ENCODE results near the gene PRIMA1. TPM values are rescaled to one million over a fixed set of nuclear protein-coding genes. Genes with fewer than 3 reads are reported as not detected.
A peak's percentile ranks its signal among the peaks of the same experiment; 100 is the strongest.

PRIMA1 gene
- total RNA-seq (1 to 10 TPM; 6.7 to 8.9 TPM), polyA plus RNA-seq (under 1 TPM; 0.38 to 0.69 TPM)
- long read RNA-seq, donor 1, partial matches to known transcripts, result 0 of 2 reads
- long read RNA-seq, donor 1, other reads (novel, unspliced or antisense), result 2 of 2 reads
- long read RNA-seq, donor 2, result 0 reads

- Histone ChIP-seq H3K4me1 (ENCODE audit: control insufficient read depth in 1 of 2, insufficient read depth in 2 of 2, low read length in 2 of 2) (no peaks in the 10 kb centered on the region), H3K27me3 (ENCODE audit: control insufficient read depth in 1 of 2, insufficient read depth in 2 of 2, low read length in 1 of 2) (no peaks in the 10 kb centered on the region), H3K36me3 (ENCODE audit: control insufficient read depth in 1 of 2, insufficient read depth in 2 of 2, low read length in 1 of 2) (no peaks in the 10 kb centered on the region), H3K27ac (ENCODE audit: low read depth in 1 of 2, low read length in 2 of 2) (peak within 1 kb of the TSS in 1 of 2 donors; percentile 19), H3K4me3 (ENCODE audit: low read length in 2 of 2) (peak within 1 kb of the TSS; percentile 53 to 56), H3K9me3 (ENCODE audit: control insufficient read depth, low read length) (no peaks in the 10 kb centered on the region)
- ATAC-seq (ENCODE audit: low FRiP score), result peak; percentile 24
- 0 to 1% methylated on average over 2 to 24 of the region's 24 CpGs for whole genome bisulfite sequencing, 2 donors
- no peak for DNase-seq
- intact Hi-C loops (cut with DNase I), result loop anchor here (2.0 to 5.0 kb wide), 3 partner anchors 53 to 133 kb away; no protein-coding TSS in a partner anchor
These were observed at the start of gene PRIMA1 for GRCh38 chr14:93788293-93788542. Gene PRIMA1 (minus strand): TSS chr14:93788485. CDS start chr14:93787718, 767 bp downstream.

GRCh38 chr14:93834699-93835371 is 46.5 kb upstream of the PRIMA1 start:
- intact Hi-C loops (cut with DNase I), result no loop called here
- 67 to 74% methylated on average over 9 of the region's 9 CpGs for WGBS, 2 donors
- DNase-seq, result peak in 1 of 2 donors; percentile 46

GRCh38 chr14:93832665-93833064 is 44.4 kb upstream of the PRIMA1 start:
- Histone ChIP-seq H3K36me3 (ENCODE audit: control insufficient read depth in 1 of 2, insufficient read depth in 2 of 2, low read length in 1 of 2) (no peaks in the 10 kb centered on the region), H3K27me3 (ENCODE audit: control insufficient read depth in 1 of 2, insufficient read depth in 2 of 2, low read length in 1 of 2) (no peaks in the 10 kb centered on the region), H3K4me1 (ENCODE audit: control insufficient read depth in 1 of 2, insufficient read depth in 2 of 2, low read length in 2 of 2) (no peaks in the 10 kb centered on the region), H3K9me3 (ENCODE audit: control insufficient read depth, low read length) (no peaks in the 10 kb centered on the region), H3K4me3 (ENCODE audit: low read length in 2 of 2) (no peak overlapping the region), H3K27ac (ENCODE audit: low read depth in 1 of 2, low read length in 2 of 2) (no peak overlapping the region)
- intact Hi-C loops (cut with DNase I), result no loop called here
- ATAC-seq (ENCODE audit: low FRiP score) (no peak), DNase-seq (no peak)
- 3 to 4% methylated on average over 3 of the region's 3 CpGs for WGBS, 2 donors

More at GRCh38 chr14:93834699-93835371, 46.5 kb upstream of the PRIMA1 start:
- no peak overlapping the region for H3K4me3 ChIP-seq (ENCODE audit: low read length in 2 of 2)
- no peak for ATAC-seq (ENCODE audit: low FRiP score)
- H3K27me3 ChIP-seq (ENCODE audit: control insufficient read depth in 1 of 2, insufficient read depth in 2 of 2, low read length in 1 of 2), result no peaks in the 10 kb centered on the region
- H3K9me3 ChIP-seq (ENCODE audit: control insufficient read depth, low read length), result no peaks in the 10 kb centered on the region
- H3K36me3 ChIP-seq (ENCODE audit: control insufficient read depth in 1 of 2, insufficient read depth in 2 of 2, low read length in 1 of 2), result no peaks in the 10 kb centered on the region
- H3K4me1 ChIP-seq (ENCODE audit: control insufficient read depth in 1 of 2, insufficient read depth in 2 of 2, low read length in 2 of 2), result no peaks in the 10 kb centered on the region
- H3K27ac ChIP-seq (ENCODE audit: low read depth in 1 of 2, low read length in 2 of 2), result no peak overlapping the region

- H3K36me3 ChIP-seq (ENCODE audit: control insufficient read depth in 1 of 2, insufficient read depth in 2 of 2, low read length in 1 of 2), result no peaks in the 10 kb centered on the region
- H3K27ac ChIP-seq (ENCODE audit: low read depth in 1 of 2, low read length in 2 of 2), result no peak overlapping the region
- no peak overlapping the region for H3K4me3 ChIP-seq (ENCODE audit: low read length in 2 of 2)
- ATAC-seq (ENCODE audit: low FRiP score), result no peak
- H3K9me3 ChIP-seq (ENCODE audit: control insufficient read depth, low read length), result no peaks in the 10 kb centered on the region
- DNase-seq, result no peak
- no peaks in the 10 kb centered on the region for H3K4me1 ChIP-seq (ENCODE audit: control insufficient read depth in 1 of 2, insufficient read depth in 2 of 2, low read length in 2 of 2)
- WGBS, 2 donors, result 85 to 87% methylated on average over 3 of the region's 3 CpGs
- no peaks in the 10 kb centered on the region for H3K27me3 ChIP-seq (ENCODE audit: control insufficient read depth in 1 of 2, insufficient read depth in 2 of 2, low read length in 1 of 2)
- intact Hi-C loops (cut with DNase I), result no loop called here
These were observed 43.8 kb upstream of the PRIMA1 start for GRCh38 chr14:93832081-93832480.

GRCh38 chr14:93830753-93831461 is 42.6 kb upstream of the PRIMA1 start:
- DNase-seq (no peak), ATAC-seq (ENCODE audit: low FRiP score) (no peak)
- no peaks in the 10 kb centered on the region for H3K9me3 ChIP-seq (ENCODE audit: control insufficient read depth, low read length)
- H3K4me1 ChIP-seq (ENCODE audit: control insufficient read depth in 1 of 2, insufficient read depth in 2 of 2, low read length in 2 of 2), result no peaks in the 10 kb centered on the region
- H3K27ac ChIP-seq (ENCODE audit: low read depth in 1 of 2, low read length in 2 of 2), result no peak overlapping the region
- H3K36me3 ChIP-seq (ENCODE audit: control insufficient read depth in 1 of 2, insufficient read depth in 2 of 2, low read length in 1 of 2), result no peaks in the 10 kb centered on the region
- WGBS, 2 donors, result 73 to 83% methylated on average over 3 of the region's 3 CpGs
- intact Hi-C loops (cut with DNase I), result no loop called here
- H3K4me3 ChIP-seq (ENCODE audit: low read length in 2 of 2), result no peak overlapping the region
- H3K27me3 ChIP-seq (ENCODE audit: control insufficient read depth in 1 of 2, insufficient read depth in 2 of 2, low read length in 1 of 2), result no peaks in the 10 kb centered on the region

GRCh38 chr14:93829839-93830481 is 41.7 kb upstream of the PRIMA1 start:
- no peak for ATAC-seq (ENCODE audit: low FRiP score)
- WGBS, 2 donors, result 82 to 88% methylated on average over 4 of the region's 4 CpGs
- intact Hi-C loops (cut with DNase I), result no loop called here

GRCh38 chr14:93825235-93825553 is 36.9 kb upstream of the PRIMA1 start:
- Histone ChIP-seq H3K36me3 (ENCODE audit: control insufficient read depth in 1 of 2, insufficient read depth in 2 of 2, low read length in 1 of 2) (no peaks in the 10 kb centered on the region), H3K27ac (ENCODE audit: low read depth in 1 of 2, low read length in 2 of 2) (no peak overlapping the region), H3K9me3 (ENCODE audit: control insufficient read depth, low read length) (no peaks in the 10 kb centered on the region), H3K4me3 (ENCODE audit: low read length in 2 of 2) (no peak overlapping the region), H3K27me3 (ENCODE audit: control insufficient read depth in 1 of 2, insufficient read depth in 2 of 2, low read length in 1 of 2) (no peaks in the 10 kb centered on the region), H3K4me1 (ENCODE audit: control insufficient read depth in 1 of 2, insufficient read depth in 2 of 2, low read length in 2 of 2) (no peaks in the 10 kb centered on the region)
- ATAC-seq (ENCODE audit: low FRiP score) (no peak), DNase-seq (no peak)
- intact Hi-C loops (cut with DNase I), result no loop called here
- 43 to 50% methylated on average over 14 of the region's 14 CpGs for WGBS, 2 donors

More at GRCh38 chr14:93829839-93830481, 41.7 kb upstream of the PRIMA1 start:
- Histone ChIP-seq H3K36me3 (ENCODE audit: control insufficient read depth in 1 of 2, insufficient read depth in 2 of 2, low read length in 1 of 2) (no peaks in the 10 kb centered on the region), H3K27me3 (ENCODE audit: control insufficient read depth in 1 of 2, insufficient read depth in 2 of 2, low read length in 1 of 2) (no peaks in the 10 kb centered on the region), H3K4me3 (ENCODE audit: low read length in 2 of 2) (no peak overlapping the region), H3K4me1 (ENCODE audit: control insufficient read depth in 1 of 2, insufficient read depth in 2 of 2, low read length in 2 of 2) (no peaks in the 10 kb centered on the region), H3K9me3 (ENCODE audit: control insufficient read depth, low read length) (no peaks in the 10 kb centered on the region), H3K27ac (ENCODE audit: low read depth in 1 of 2, low read length in 2 of 2) (no peak overlapping the region)
- DNase-seq, result no peak

- Histone ChIP-seq H3K4me1 (ENCODE audit: control insufficient read depth in 1 of 2, insufficient read depth in 2 of 2, low read length in 2 of 2) (no peaks in the 10 kb centered on the region), H3K27me3 (ENCODE audit: control insufficient read depth in 1 of 2, insufficient read depth in 2 of 2, low read length in 1 of 2) (no peaks in the 10 kb centered on the region), H3K4me3 (ENCODE audit: low read length in 2 of 2) (no peak overlapping the region), H3K27ac (ENCODE audit: low read depth in 1 of 2, low read length in 2 of 2) (no peak overlapping the region), H3K9me3 (ENCODE audit: control insufficient read depth, low read length) (no peaks in the 10 kb centered on the region), H3K36me3 (ENCODE audit: control insufficient read depth in 1 of 2, insufficient read depth in 2 of 2, low read length in 1 of 2) (no peaks in the 10 kb centered on the region)
- DNase-seq, result no peak
- intact Hi-C loops (cut with DNase I), result no loop called here
- 69 to 71% methylated on average over 30 to 33 of the region's 33 CpGs for WGBS, 2 donors
- ATAC-seq (ENCODE audit: low FRiP score), result peak; percentile 62
These were observed 36.4 kb upstream of the PRIMA1 start for GRCh38 chr14:93824518-93825234.

All from aorta (tissue), 5 donors.